ENCODE measurements around the gene SHOC2. TPM values are rescaled to one million over a fixed set of nuclear protein-coding genes. Genes with fewer than 3 reads are reported as not detected.

Gene SHOC2
- total RNA-seq, 4 donors from 2014 or later, result 57.3 to 125 (median 73.4) TPM

DNA sequence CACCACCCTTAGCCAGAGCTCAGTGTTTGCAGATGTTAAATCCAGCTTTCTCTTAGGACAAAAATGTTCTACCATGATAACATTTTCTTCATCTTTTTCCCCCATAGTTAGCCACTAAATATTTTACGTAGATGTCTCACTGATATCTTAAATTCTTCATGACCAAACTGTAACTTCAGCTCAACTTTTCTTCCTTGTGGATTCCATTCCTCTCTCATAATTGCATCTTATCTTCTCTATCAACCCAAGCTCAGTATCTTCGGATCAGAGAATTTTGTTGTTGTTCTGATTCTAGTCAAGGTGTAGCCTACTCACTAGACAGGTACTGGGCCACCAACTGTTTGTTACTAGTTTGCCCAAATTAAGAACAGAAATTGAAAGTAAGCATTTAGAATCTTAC, 60.2 kb downstream of the SHOC2 start:
- intact Hi-C loops (cut with DNase I; ENCODE audit: low total_unique reads), result no loop called here
- peaks cover 0 to 6% (median 5%) of the 10 kb centered on the region in 4 donors for H3K4me1 ChIP-seq
- in situ Hi-C loops (cut with MboI; ENCODE audit: low pct_ligation_motif_present in 1 of 4, low pct_unique_long_range_greater_than_20kb in 1 of 4, low sequenced_read_pairs in 3 of 4), result no loop called here

DNA sequence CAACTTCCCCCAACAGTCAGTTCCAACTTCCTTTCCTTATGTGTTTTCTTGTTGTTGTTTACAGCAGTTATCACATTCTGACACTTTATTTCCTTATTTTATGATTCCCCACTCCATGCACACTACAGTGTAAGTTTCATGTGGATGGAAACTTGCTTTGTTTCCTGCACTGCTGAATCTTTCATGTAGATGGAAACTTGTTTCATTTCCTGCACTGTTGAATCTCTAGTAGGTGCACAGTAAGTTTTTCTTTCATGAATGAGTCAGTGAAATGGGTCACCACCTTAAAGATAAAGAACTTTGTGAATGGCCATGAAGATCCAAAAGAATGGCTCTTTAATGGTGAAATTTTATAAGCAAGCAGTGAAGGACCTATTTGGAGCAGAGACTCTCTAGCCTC, 61.4 kb downstream of the SHOC2 start:
- in situ Hi-C loops (cut with MboI; ENCODE audit: low pct_ligation_motif_present in 1 of 4, low pct_unique_long_range_greater_than_20kb in 1 of 4, low sequenced_read_pairs in 3 of 4), result no loop called here
- intact Hi-C loops (cut with DNase I; ENCODE audit: low total_unique reads), result no loop called here
- H3K4me1 ChIP-seq, result peaks cover 0 to 6% (median 6%) of the 10 kb centered on the region in 4 donors
- H3K9me3 ChIP-seq, result no peaks in the 10 kb centered on the region
- no peaks in the 10 kb centered on the region for H3K27me3 ChIP-seq
- no peak overlapping the region for H3K4me3 ChIP-seq
- H3K27ac ChIP-seq, result no peak overlapping the region
- TF ChIP-seq EP300 (IDR thresholded peaks at IDR 0.05; ENCODE audit: low read depth), result no peak
- no peak for TF ChIP-seq POLR2A (IDR thresholded peaks at IDR 0.05)
- TF ChIP-seq, protein P1, sequence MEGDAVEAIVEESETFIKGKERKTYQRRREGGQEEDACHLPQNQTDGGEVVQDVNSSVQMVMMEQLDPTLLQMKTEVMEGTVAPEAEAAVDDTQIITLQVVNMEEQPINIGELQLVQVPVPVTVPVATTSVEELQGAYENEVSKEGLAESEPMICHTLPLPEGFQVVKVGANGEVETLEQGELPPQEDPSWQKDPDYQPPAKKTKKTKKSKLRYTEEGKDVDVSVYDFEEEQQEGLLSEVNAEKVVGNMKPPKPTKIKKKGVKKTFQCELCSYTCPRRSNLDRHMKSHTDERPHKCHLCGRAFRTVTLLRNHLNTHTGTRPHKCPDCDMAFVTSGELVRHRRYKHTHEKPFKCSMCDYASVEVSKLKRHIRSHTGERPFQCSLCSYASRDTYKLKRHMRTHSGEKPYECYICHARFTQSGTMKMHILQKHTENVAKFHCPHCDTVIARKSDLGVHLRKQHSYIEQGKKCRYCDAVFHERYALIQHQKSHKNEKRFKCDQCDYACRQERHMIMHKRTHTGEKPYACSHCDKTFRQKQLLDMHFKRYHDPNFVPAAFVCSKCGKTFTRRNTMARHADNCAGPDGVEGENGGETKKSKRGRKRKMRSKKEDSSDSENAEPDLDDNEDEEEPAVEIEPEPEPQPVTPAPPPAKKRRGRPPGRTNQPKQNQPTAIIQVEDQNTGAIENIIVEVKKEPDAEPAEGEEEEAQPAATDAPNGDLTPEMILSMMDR (IDR thresholded peaks at IDR 0.05), result no peak
- no peak for TF ChIP-seq POLR2AphosphoS5 (IDR thresholded peaks at IDR 0.05)
- H3K36me3 ChIP-seq, result no peaks in the 10 kb centered on the region
- DNase-seq, result no peak

More for the DNA sequence above, 60.2 kb downstream of the SHOC2 start:
- H3K9me3 ChIP-seq, result no peaks in the 10 kb centered on the region
- no peaks in the 10 kb centered on the region for H3K27me3 ChIP-seq
- H3K27ac ChIP-seq, result no peak overlapping the region
- H3K4me3 ChIP-seq, result no peak overlapping the region
- H3K36me3 ChIP-seq, result no peaks in the 10 kb centered on the region
- DNase-seq, result no peak
- 84 to 97% methylated on average over 2 of the region's 2 CpGs for WGBS, 2 donors (ENCODE audit: low coverage in 1 of 2)
- no peak for TF ChIP-seq POLR2A (IDR thresholded peaks at IDR 0.05)
- no peak for TF ChIP-seq EP300 (IDR thresholded peaks at IDR 0.05; ENCODE audit: low read depth)
- TF ChIP-seq, protein P1 (IDR thresholded peaks at IDR 0.05), result no peak
- TF ChIP-seq POLR2AphosphoS5 (IDR thresholded peaks at IDR 0.05), result no peak

DNA sequence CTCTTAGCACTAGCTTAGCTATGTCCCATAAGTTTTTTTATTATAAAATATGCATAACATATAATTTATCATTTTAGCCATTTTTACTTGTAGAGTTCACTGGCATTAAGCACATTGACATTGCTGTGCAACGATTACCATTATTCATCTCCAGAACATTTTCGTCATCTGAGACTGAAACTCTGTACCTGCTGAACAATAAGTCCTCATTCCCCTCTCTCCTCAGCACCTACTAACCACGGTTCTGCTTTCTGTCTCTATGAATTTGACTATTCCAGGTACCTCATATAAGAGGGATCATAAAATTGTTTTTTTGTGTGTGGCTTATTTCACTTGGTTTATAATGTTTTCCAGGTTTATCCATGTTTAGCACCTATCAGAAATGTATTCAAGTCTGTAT, 64.1 kb downstream of the SHOC2 start:
- in situ Hi-C loops (cut with MboI; ENCODE audit: low pct_ligation_motif_present in 1 of 4, low pct_unique_long_range_greater_than_20kb in 1 of 4, low sequenced_read_pairs in 3 of 4) (no loop called here), intact Hi-C loops (cut with DNase I; ENCODE audit: low total_unique reads) (no loop called here)
- Histone ChIP-seq H3K9me3 (no peaks in the 10 kb centered on the region), H3K27me3 (no peaks in the 10 kb centered on the region), H3K27ac (no peak overlapping the region), H3K4me1 (peaks cover 0 to 5% (median 1%) of the 10 kb centered on the region in 4 donors), H3K4me3 (no peak overlapping the region), H3K36me3 (peaks cover 0 to 6% (median 0%) of the 10 kb centered on the region in 4 donors)
- WGBS, 2 donors (ENCODE audit: low coverage in 1 of 2), result 66 to 84% methylated on average over 3 of the region's 3 CpGs
- TF ChIP-seq POLR2A (IDR thresholded peaks at IDR 0.05) (no peak), POLR2AphosphoS5 (IDR thresholded peaks at IDR 0.05) (no peak), EP300 (IDR thresholded peaks at IDR 0.05; ENCODE audit: low read depth) (no peak)
- TF ChIP-seq, protein P1 (IDR thresholded peaks at IDR 0.05), result no peak
- no peak for DNase-seq

DNA sequence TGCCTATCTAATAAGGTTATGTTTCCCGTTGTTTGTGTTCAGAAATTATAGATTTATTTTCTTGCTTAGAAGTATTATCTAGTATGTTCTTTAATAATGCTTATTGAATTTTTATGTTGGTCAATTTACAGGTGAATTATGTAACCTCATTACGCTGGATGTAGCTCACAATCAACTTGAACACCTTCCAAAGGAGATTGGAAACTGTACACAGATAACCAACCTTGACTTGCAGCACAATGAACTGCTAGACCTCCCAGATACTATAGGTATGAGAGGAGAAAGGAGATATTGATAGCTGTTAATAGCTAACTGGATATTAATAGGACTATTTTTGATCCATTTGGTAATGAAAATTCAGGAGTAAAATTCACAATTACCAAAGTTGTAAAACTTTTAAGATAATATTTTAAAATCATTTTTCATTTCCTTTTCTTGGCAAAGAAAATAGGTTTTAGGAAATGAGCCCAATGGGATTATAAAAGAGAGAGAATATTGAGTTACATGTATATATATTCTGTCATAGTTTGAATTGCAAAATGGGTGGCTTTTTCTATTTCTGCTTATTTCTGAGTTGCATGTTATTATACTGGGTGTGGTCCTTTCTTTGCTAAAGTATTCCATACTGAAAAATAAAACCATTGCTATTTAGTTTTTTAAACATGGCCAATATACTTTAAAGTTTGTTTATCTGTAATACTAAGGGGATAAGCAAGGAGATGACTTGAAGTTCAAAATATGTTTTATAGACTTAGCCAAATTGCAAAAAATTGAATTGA, 66.3 kb downstream of the SHOC2 start:
- WGBS, 2 donors (ENCODE audit: low coverage in 1 of 2), result 87 to 89% methylated on average over 1 to 2 of the region's 2 CpGs

More for the DNA sequence above, 66.3 kb downstream of the SHOC2 start:
- Histone ChIP-seq H3K27ac (no peak overlapping the region), H3K36me3 (peaks cover 0 to 9% (median 0%) of the 10 kb centered on the region in 4 donors), H3K27me3 (no peaks in the 10 kb centered on the region), H3K4me3 (no peak overlapping the region), H3K4me1 (peaks cover 0 to 2% (median 0%) of the 10 kb centered on the region in 4 donors), H3K9me3 (no peaks in the 10 kb centered on the region)
- TF ChIP-seq POLR2AphosphoS5 (IDR thresholded peaks at IDR 0.05) (no peak), EP300 (IDR thresholded peaks at IDR 0.05; ENCODE audit: low read depth) (no peak), POLR2A (IDR thresholded peaks at IDR 0.05) (no peak)
- TF ChIP-seq, protein P1 (IDR thresholded peaks at IDR 0.05), result no peak
- in situ Hi-C loops (cut with MboI; ENCODE audit: low pct_ligation_motif_present in 1 of 4, low pct_unique_long_range_greater_than_20kb in 1 of 4, low sequenced_read_pairs in 3 of 4), result no loop called here
- DNase-seq, result no peak
- intact Hi-C loops (cut with DNase I; ENCODE audit: low total_unique reads), result no loop called here

Measured in transverse colon (tissue), 4 donors.